K562 (cell line): Measurements from ENCODE around the gene KBTBD4.
A peak's percentile ranks its signal among the peaks of the same experiment; 100 is the strongest.

ENCODE experiments used
- CTCF ChIP-seq, 3 experiments: IDR thresholded peaks in 2 of 3; conservative IDR thresholded peaks in 1 of 3; 2 replicates each; pipeline ENCODE4 v1.5.1; 2011 to 2012; ENCODE audit warnings: low read length in 3 of 3, mild to moderate bottlenecking in 3 of 3, control low read depth in 2 of 3, improper control_type of control experiment in 1 of 3, inconsistent platforms in 1 of 3, low read depth in 1 of 3, mixed read lengths in 1 of 3, moderate library complexity in 1 of 3; ENCODE audit not compliant: insufficient read depth in 2 of 3
- ELF4 ChIP-seq: fragments of 450-650 bp; formaldehyde crosslinking; IDR thresholded peaks from 2 replicates; pipeline ENCODE4 v1.4.0; 2022; ENCODE audit warnings: missing genetic modification characterization
- RBBP5 ChIP-seq: fragments of 200-600 bp; sonication (generic); IDR thresholded peaks from 2 replicates; pipeline ENCODE4 v1.6.1; 2012; ENCODE audit warnings: borderline replicate concordance, mild to moderate bottlenecking, low read length, control low read depth, inconsistent platforms; ENCODE audit not compliant: insufficient read depth, poor library complexity, severe bottlenecking
- THAP12 ChIP-seq: fragments of 250-450 bp; sonication (Bioruptor Pico); IDR thresholded peaks from 2 replicates; pipeline ENCODE4 v1.9.0; 2021; ENCODE audit warnings: mild to moderate bottlenecking, inconsistent platforms
- ZNF263 ChIP-seq: sonication (generic); formaldehyde crosslinking; IDR thresholded peaks from 2 replicates; pipeline ENCODE4 v1.8.0; 2022; ENCODE audit warnings: mild to moderate bottlenecking, missing genetic modification reagents, borderline replicate concordance

GRCh38 chr11:47578524-47579494 lies at the start of gene KBTBD4, which contains the start of gene NDUFS3:
- TF ChIP-seq CTCF (IDR thresholded peaks at IDR 0.05 in 2 of 3, conservative IDR thresholded peaks at IDR 0.05 in 1 of 3; ENCODE audit: insufficient read depth in 2 of 3, low read depth in 1 of 3, low read length in 3 of 3), result peak in 1 of 3 experiments; percentile 8; a peak in 1 of 6 replicates
- TF ChIP-seq RBBP5, result peak; percentile 99
- 0 out of 2 replicates have a peak, but pooled peaks have one; percentile 60 for TF ChIP-seq ELF4 (CRISPR knock-in tag)
- no peak for TF ChIP-seq ZNF263 (CRISPR knock-in tag)
- TF ChIP-seq THAP12 (CRISPR knock-in tag), result no peak
